Fibroblast of mammary gland (primary cell): ENCODE measurements around the gene CRYAB.
A peak's percentile ranks its signal among the peaks of the same experiment; 100 is the strongest.

Source experiments
- DNase-seq: peaks from one replicate; pipeline ENCODE4 v3.0.0-alpha.2; 2010; ENCODE audit warnings: low read depth
- H3K4me3 ChIP-seq: 2 replicates; pipeline ENCODE4 v1.5.1; 2011; ENCODE audit warnings: low read depth, mild to moderate bottlenecking, low read length, moderate library complexity; ENCODE audit not compliant: control insufficient read depth
- TF ChIP-seq, protein P1 (sequence below): conservative IDR thresholded peaks from 2 replicates; pipeline ENCODE4 v1.5.1; 2011; ENCODE audit warnings: low read depth, low read length, inconsistent platforms; ENCODE audit not compliant: control insufficient read depth, insufficient read depth

The CRYAB gene

DNA sequence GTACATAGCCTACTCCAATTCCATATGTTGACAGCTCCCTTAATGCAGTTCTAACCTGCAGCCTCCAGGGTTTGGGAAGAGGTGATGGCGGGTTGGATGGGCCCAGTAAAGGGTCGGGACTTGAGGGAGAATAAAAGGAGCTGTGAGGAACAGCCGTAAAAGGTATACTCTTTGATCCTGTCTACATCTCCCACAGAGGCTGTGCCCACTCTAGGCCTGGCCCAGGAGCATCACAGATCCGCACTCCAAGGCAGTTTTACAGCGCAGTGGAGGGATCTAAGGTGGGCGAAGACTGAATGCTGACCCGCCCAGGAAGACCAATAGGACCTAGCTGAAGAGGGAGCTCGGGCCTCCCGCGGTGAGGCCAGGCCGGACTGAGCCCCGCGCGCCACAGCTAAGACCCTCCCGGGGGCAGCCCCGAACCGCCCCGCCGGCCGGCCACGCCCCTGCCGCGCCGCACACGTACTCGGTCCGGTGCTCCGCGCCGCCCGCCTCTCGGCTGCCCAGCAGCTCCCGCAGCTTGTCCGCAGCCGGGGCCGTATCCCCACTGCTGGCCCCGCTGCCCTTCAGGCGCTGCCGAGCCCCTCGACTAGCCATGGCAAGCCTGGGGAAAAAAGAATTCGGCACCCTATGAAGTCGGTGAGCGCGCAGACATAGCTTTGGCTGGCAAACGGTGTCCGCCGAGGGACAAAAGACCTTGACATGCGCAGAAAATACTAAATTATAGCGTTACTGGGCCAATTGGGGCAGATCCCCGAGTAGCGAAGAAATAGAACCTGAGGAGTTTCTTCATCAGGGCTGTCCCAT lies 40.5 kb downstream of the CRYAB start, which contains the start of gene ALG9:
ALG9 (minus strand) TSS at position 696 of the 807 bp plus-strand sequence; CDS start at position 597, 99 bp downstream.
- TF ChIP-seq, protein P1, sequence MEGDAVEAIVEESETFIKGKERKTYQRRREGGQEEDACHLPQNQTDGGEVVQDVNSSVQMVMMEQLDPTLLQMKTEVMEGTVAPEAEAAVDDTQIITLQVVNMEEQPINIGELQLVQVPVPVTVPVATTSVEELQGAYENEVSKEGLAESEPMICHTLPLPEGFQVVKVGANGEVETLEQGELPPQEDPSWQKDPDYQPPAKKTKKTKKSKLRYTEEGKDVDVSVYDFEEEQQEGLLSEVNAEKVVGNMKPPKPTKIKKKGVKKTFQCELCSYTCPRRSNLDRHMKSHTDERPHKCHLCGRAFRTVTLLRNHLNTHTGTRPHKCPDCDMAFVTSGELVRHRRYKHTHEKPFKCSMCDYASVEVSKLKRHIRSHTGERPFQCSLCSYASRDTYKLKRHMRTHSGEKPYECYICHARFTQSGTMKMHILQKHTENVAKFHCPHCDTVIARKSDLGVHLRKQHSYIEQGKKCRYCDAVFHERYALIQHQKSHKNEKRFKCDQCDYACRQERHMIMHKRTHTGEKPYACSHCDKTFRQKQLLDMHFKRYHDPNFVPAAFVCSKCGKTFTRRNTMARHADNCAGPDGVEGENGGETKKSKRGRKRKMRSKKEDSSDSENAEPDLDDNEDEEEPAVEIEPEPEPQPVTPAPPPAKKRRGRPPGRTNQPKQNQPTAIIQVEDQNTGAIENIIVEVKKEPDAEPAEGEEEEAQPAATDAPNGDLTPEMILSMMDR = peak; percentile 42
- peak within 1 kb of the TSS; percentile 70 for H3K4me3 ChIP-seq
- DNase-seq = peak; percentile 82

DNA sequence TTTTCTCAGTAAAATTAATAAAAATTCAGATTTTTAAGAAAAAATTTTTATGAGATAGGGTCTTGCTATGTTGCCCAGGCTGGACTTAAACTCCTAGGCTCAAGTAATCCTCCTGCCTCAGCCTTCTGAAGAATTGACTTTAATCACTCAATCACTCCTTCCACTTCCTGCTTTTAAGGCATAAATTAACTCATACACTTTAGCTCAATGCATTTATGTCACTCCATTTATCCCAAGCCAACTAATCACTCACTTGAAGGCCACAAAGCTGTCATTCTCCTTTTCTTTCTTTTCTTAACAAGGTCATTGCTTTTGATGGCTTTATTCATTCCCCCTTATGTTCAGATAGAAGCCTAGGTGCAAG lies 41.1 kb downstream of the CRYAB start:
- no peak for DNase-seq
- H3K4me3 ChIP-seq = peak overlapping the region; percentile 70
- TF ChIP-seq, protein P1 = no peak

DNA sequence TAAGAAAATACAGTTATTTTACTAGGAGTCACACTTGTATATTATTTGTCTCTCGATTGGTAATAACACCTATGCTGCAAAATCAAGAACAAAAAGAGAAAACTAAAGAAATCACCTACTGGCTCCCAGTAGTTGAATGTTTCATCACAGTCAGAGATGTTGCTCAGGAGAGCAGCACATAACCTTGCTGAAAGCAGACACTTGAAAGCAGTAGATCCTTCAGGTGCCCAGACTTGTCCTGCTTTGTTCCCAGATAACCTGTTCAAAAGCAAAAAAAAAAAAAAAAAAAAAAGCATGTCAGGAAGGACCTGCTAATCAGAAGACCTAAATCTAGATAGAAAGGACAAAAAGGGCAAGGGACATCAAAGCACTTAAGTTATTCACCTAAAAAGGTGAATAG lies 41.5 kb downstream of the CRYAB start:
- no peak for DNase-seq
- TF ChIP-seq, protein P1 = no peak
- no peak overlapping the region for H3K4me3 ChIP-seq

DNA sequence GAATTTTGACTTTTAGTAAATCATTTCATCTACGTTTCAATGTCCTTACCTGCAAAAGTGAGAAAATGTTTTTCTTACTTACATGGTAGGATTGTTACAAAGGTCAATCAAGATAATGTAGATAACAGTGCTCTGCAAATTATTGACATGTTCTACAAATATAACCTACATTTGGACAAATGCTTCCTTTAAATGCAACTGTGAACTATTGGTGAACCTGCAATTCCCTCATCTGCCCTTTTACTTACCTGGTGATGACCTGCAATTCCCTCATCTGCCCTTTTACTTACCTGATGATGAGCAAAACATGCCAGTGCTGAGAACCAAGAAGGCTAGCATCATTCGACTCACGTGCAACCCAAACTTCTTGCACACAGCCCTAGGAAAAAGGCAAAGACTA lies 51.3 kb downstream of the CRYAB start:
- TF ChIP-seq, protein P1 = no peak
- DNase-seq = no peak
- H3K4me3 ChIP-seq = no peak overlapping the region
